ENCODE data around the gene TLR10.

DNA sequence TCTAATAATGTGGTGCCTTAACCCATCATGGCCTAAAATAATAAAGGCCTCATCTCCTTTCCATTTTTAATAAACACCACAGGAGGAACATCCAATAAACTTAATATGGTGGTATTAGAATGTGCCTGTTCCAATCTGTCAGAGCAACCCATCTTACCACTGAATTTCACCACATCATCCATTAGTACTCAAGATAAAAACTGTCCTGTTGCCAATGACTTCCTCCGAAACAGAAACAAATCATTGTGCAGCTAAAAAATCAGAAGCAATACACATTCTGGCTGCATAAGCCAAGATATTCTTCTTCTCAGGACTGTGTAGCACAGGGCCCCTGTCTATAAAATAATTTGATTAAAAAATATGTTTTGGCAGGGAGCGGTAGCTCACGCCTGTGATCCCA, 18.5 kb downstream of the TLR10 start:
- TF ChIP-seq CTCF (IDR thresholded peaks at IDR 0.05; ENCODE audit: low read length) (no peak), EZH2 (optimal IDR thresholded peaks at IDR 0.05; ENCODE audit: low read depth, low read length) (no peak), EZH2phosphoT487 (IDR thresholded peaks at IDR 0.05; ENCODE audit: low read length) (no peak)
